ENCODE measurements around the gene CCDC13. TPM values are rescaled to one million over a fixed set of nuclear protein-coding genes. Genes with fewer than 3 reads are reported as not detected.
"Not testable (repeated sequence)": the region's sequence is repeated elsewhere in the genome, so short reads cannot be mapped to it uniquely, and the experiment has no call there.

CCDC13 gene
- total and polyA plus RNA-seq, 2 of the 13 experiments (the other 11 are each of a cell fraction or from before 2014, with no cell fraction given), result 0.22 to 0.51 TPM

GRCh38 chr3:42814246-42814645 is 41.2 kb upstream of the CCDC13 start:
- intact Hi-C loops (cut with micrococcal nuclease; ENCODE audit: unreplicated experiment), result no loop called here
- Histone ChIP-seq H3K79me2 (ENCODE audit: insufficient read depth, low read length) (no peaks in the 10 kb centered on the region), H3K4me2 (ENCODE audit: low read depth, low read length) (no peak overlapping the region), H3K4me1 (ENCODE audit: insufficient read depth, low read length) (peaks cover 68% of the 10 kb centered on the region), H3K36me3 (replicated peaks in 1 of 2; ENCODE audit: control insufficient read depth in 1 of 2, insufficient read depth in 2 of 2, low read length in 2 of 2) (no peaks in the 10 kb centered on the region), H3K9me3 (ENCODE audit: low read length) (no peaks in the 10 kb centered on the region), H3K9ac (ENCODE audit: insufficient read depth, low read depth, low read length) (no peak overlapping the region), H3K4me3 (replicated peaks in 1 of 3; ENCODE audit: insufficient read depth in 1 of 3, low read depth in 2 of 3, low read length in 3 of 3) (no peak overlapping the region), H3K27me3 (ENCODE audit: control insufficient read depth in 1 of 2, insufficient read depth in 2 of 2, low read length in 2 of 2) (no peaks in the 10 kb centered on the region), H4K20me1 (ENCODE audit: insufficient read depth, low read length) (no peaks in the 10 kb centered on the region), H2AFZ (ENCODE audit: low read length) (no peak overlapping the region), H3K27ac (ENCODE audit: extremely low read length, insufficient read depth, low read length) (no peak overlapping the region)
- no peak for FAIRE-seq
- CTCF ChIA-PET (ENCODE audit: low intra/inter-chr PET ratio, low total read pairs), result no interaction called here
- no TSS peak for BruUV-seq (replicated peaks)
- DNase-seq (ENCODE audit: low spot score), result no peak
- ATAC-seq, result no peak
- in situ Hi-C loops (cut with HindIII; ENCODE audit: extremely low pct_ligation_motif_present, low pct_unique_long_range_greater_than_20kb), result no loop called here
- POLR2A ChIA-PET, result interaction anchor here (4.6 kb wide), 1 partner anchor 10 kb away, joined by 41 read pairs; the partner anchor contains the start of gene HIGD1A
- 62% methylated on average over 5 of the region's 5 CpGs for WGBS (ENCODE audit: low lambda C conversion rate)
- TF ChIP-seq ZFP62 (CRISPR knock-in tag; IDR thresholded peaks at IDR 0.05) (no peak), ZNF143 (CRISPR knock-in tag; IDR thresholded peaks at IDR 0.05) (no peak), SMAD1 (CRISPR knock-in tag; IDR thresholded peaks at IDR 0.05; ENCODE audit: borderline replicate concordance, low read depth) (no peak), THAP11 (CRISPR knock-in tag; IDR thresholded peaks at IDR 0.05) (no peak), IKZF1 (IDR thresholded peaks at IDR 0.05) (no peak), SNAPC2 (CRISPR knock-in tag; IDR thresholded peaks at IDR 0.05) (no peak), TEAD2 (CRISPR knock-in tag; IDR thresholded peaks at IDR 0.05) (no peak), MAZ (IDR thresholded peaks at IDR 0.05; ENCODE audit: borderline replicate concordance, low read depth, low read length) (no peak), MAZ (CRISPR knock-in tag; IDR thresholded peaks at IDR 0.05; ENCODE audit: low read depth) (no peak), FLYWCH1 (CRISPR knock-in tag; IDR thresholded peaks at IDR 0.05) (no peak), MEIS2 (CRISPR knock-in tag; IDR thresholded peaks at IDR 0.05) (no peak), ATAD3A (CRISPR knock-in tag; IDR thresholded peaks at IDR 0.05) (no peak)

- WGBS (ENCODE audit: low lambda C conversion rate), result 91% methylated on average over 15 of the region's 15 CpGs
- H3K9ac ChIP-seq (ENCODE audit: insufficient read depth, low read depth, low read length); H3K79me2 ChIP-seq (ENCODE audit: insufficient read depth, low read length); H3K27me3 ChIP-seq (ENCODE audit: control insufficient read depth in 1 of 2, insufficient read depth in 2 of 2, low read length in 2 of 2); H3K4me3 ChIP-seq (replicated peaks in 1 of 3; ENCODE audit: insufficient read depth in 1 of 3, low read depth in 2 of 3, low read length in 3 of 3); H3K4me2 ChIP-seq (ENCODE audit: low read depth, low read length); BruUV-seq (replicated peaks); DNase-seq (ENCODE audit: low spot score); POLR2A ChIA-PET; in situ Hi-C loops (cut with HindIII; ENCODE audit: extremely low pct_ligation_motif_present, low pct_unique_long_range_greater_than_20kb); H4K20me1 ChIP-seq (ENCODE audit: insufficient read depth, low read length); CTCF ChIA-PET (ENCODE audit: low intra/inter-chr PET ratio, low total read pairs); FAIRE-seq; H3K9me3 ChIP-seq (ENCODE audit: low read length); H2AFZ ChIP-seq (ENCODE audit: low read length); H3K36me3 ChIP-seq (replicated peaks in 1 of 2; ENCODE audit: control insufficient read depth in 1 of 2, insufficient read depth in 2 of 2, low read length in 2 of 2); ATAC-seq; H3K27ac ChIP-seq (ENCODE audit: extremely low read length, insufficient read depth, low read length); intact Hi-C loops (cut with micrococcal nuclease; ENCODE audit: unreplicated experiment): not testable (repeated sequence)
- H3K4me1 ChIP-seq (ENCODE audit: insufficient read depth, low read length), result peaks cover 60% of the 10 kb centered on the region
Measured at GRCh38 chr3:42811118-42811883, 38.2 kb upstream of the CCDC13 start.

Data from HepG2 (cell line).